AG08396 (cell line): ENCODE measurements around the gene LDLRAD4.

ENCODE experiments used
- DNase-seq: peaks from one replicate; pipeline ENCODE4 v3.0.0; 2012; ENCODE audit warnings: low spot score, mixed read lengths

The LDLRAD4 gene

GRCh38 chr18:13430663-13431062 lies 212.1 kb downstream of the LDLRAD4 start:
- DNase-seq: no peak

- no peak for DNase-seq
These were observed 213.3 kb downstream of the LDLRAD4 start for GRCh38 chr18:13431886-13432285.

DNA sequence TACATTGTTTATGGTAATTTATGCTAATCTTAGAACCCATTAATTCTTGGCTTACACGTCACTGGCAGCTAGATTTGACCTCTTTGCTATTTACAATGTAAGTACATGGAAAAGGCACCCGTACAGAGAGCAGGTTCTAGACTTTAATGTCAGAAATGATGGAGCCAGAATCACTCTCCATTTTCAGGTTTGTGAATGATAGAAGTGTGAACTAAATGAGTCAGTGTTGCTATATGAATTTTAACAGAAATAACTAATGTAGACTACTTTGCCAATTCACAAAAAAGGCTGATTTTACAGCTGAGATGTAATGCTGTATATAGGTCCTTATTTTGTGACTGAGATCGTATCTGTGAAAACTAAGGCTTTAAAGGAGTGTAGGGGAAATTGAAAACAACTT lies 214.6 kb downstream of the LDLRAD4 start:
- no peak for DNase-seq

DNA sequence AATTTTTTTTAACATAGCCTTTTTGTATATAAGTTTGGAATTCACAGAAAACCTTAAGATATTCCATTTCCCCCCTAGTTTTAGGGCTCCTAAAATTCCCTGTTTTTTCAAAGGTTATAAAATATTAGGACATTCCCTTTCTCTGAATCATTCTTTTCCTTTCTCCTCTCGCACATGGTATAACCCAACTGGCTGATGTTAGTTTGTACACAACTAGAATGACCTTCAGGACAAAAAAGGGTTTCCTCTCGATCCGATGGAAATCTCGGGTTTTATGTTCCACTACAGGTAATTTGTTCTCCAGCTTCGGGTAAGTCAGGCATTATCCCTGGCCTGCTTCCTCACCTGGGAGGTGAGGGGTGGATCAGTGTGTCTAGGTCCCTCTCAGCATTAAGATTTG lies 215.1 kb downstream of the LDLRAD4 start:
- DNase-seq: no peak

GRCh38 chr18:13434854-13435253 lies 216.3 kb downstream of the LDLRAD4 start:
- no peak for DNase-seq

- no peak for DNase-seq
These were observed 217.2 kb downstream of the LDLRAD4 start for GRCh38 chr18:13435586-13436333.

- no peak for DNase-seq
These were observed 218.0 kb downstream of the LDLRAD4 start for GRCh38 chr18:13436576-13436975.

DNA sequence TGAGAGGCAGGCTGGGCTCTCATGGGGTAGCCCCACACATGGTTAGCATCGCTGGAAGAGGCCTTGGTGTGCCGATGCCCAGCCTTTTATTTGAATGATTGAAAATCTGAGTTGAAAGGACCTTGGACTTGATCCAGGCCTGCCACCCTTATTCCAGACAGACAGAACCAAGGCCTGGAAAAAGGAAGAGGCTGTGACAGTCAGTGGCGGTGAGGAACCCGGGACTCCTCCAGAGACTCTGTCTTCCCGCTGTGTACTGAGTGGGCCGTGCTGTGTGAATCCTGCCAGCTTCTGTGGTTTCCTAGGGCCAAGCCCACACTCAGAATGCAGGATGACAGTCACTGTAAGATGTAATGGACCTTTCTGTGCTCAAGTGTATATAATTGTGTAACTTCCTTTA lies 218.5 kb downstream of the LDLRAD4 start:
- no peak for DNase-seq

- DNase-seq: no peak
These were observed 219.4 kb downstream of the LDLRAD4 start for GRCh38 chr18:13437796-13438506.

DNA sequence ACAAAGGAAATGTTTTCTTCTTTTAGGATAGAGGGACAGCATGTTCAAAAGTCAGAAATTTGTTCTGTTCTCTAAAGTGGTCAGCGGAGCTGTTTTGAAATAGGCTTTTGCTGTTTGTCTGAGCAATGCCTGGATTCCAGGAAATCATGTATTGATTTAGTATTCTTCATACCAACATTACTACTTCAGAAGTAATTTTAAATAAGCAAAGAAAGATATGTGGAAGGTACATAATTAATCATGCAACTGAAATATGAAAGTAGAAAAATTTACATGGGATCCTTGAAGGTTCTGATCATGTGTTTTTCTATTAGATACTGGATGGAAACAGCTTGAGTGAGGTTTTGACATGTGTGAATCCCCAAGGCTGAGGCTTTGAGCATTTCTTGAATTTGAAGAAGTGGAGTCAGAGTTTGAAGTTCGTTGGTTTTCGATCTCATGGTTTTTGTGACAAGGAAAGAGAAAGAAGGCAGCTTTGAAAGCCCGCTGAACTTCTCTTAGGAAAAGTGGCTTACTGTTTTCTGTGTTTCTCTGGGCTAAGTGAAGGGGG lies 220.0 kb downstream of the LDLRAD4 start:
- DNase-seq: no peak

DNA sequence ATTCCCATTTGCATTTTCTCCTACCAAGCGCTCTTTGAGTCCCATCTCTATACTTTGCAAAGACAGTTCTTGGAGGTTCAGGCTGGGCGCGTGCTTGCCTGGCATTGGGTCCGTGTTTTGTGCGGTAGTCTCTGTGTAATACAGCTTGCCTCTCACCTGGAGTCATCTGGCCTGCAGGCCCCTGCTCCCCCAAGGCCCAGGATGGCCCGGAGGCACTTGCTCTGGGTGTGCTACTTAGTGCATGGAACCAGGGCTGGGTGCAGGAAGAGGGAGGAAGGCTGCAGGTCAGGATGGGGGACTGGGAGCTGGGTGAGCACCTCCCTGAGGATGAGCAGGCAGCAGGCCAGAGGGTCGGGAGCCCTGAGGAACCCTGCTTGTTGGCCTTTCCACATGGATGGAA lies 220.9 kb downstream of the LDLRAD4 start:
- no peak for DNase-seq

GRCh38 chr18:13440277-13441248 lies 222.0 kb downstream of the LDLRAD4 start:
- DNase-seq: no peak

DNA sequence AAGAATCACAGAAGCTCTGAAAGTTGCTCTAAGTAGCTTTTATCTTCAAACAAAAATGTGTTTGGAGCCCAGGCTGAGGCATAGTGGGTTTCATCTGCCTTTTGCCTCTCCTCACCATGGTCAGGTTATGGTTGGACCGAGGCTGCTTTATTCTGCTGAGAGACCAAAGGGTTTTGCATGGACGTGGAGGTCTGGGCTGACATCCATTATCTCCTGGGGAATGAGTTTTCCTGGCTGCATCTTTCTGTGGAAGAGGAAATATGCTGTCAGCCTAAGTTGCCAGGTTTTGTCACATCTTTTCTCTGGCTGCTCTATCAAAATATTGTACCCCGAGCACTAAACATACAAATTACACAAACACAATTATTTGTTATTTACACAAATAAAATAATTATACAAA lies 223.2 kb downstream of the LDLRAD4 start:
- no peak for DNase-seq

DNA sequence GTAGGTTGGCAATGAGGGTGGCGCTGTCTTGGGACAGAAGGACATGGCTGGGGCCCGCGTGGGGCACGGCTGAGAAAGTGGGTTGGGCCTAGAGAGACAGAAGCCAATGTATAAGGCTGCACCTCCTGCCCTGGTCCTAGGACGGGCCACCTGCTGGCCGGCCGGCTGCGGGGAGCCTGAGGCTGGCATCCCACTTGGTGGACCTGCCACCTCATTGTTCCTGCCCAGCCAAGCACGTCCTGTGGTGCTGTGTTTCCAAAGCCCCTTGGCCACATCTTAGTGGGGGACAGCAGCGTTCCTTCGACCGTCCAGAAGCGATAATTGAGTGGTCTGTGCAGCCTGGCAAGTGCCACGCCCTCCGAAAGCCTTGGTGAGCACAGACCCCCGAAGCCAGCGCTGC lies 223.9 kb downstream of the LDLRAD4 start:
- DNase-seq: no peak

DNA sequence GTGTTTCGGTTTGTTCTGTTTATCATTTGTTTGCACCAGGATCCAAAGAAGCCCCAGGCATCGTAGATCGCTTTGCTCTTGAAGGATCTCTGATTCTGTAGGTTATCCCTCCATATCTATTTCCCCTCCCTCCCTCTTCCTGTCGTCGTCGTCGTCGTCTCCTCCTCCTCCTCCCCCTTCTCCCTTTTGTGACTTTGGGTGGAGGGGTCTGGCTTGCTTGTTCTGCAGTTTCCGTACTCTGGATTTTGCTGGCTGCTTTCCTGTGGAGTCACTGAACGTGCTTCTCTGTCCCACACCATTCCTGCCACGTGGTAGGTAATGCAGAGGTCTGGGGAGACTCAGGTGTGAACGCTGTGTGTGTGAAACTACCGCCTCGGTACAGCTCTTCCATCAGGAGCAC lies 225.0 kb downstream of the LDLRAD4 start:
- DNase-seq: no peak

DNA sequence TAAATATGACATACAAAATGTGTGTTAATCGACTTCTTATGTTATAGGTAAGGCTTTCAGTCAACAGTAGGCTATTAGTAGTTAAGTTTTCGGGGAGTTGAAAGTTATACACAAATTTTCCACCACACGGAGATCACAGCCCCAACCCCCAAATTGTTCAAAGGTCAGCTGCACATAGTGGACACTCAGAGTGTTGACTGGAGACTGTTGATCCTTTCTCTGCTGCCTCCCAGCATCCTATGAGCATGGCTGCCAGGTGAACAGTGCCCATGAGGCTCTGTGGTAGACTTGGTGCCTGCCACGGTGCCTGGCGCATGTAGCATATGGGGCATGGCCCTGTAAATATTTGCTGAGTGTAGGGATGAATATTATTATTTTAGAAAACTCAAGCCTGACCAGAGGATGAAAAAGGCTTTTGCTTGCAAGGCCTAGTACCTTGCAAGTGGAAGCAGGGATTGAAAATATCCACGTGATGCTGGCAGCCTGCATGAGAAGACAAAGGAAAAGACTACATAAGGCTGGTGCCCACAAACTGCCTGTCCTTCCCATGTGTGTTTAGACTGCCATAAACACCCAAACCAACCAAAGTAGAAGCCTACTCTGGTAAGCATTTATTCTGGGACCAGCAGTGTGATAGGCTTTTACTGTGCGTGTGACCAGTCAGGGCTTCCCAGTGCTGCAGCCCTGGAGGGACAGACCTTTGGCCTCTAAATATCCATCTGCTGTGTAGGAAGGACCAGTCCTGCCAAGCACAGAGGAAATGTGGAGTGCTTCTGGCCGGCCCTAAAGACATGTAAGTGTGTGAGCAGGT lies 226.1 kb downstream of the LDLRAD4 start:
- DNase-seq: no peak

- no peak for DNase-seq
These were observed 226.8 kb downstream of the LDLRAD4 start for GRCh38 chr18:13445241-13445897.

- DNase-seq: no peak
These were observed 227.5 kb downstream of the LDLRAD4 start for GRCh38 chr18:13446024-13446423.

DNA sequence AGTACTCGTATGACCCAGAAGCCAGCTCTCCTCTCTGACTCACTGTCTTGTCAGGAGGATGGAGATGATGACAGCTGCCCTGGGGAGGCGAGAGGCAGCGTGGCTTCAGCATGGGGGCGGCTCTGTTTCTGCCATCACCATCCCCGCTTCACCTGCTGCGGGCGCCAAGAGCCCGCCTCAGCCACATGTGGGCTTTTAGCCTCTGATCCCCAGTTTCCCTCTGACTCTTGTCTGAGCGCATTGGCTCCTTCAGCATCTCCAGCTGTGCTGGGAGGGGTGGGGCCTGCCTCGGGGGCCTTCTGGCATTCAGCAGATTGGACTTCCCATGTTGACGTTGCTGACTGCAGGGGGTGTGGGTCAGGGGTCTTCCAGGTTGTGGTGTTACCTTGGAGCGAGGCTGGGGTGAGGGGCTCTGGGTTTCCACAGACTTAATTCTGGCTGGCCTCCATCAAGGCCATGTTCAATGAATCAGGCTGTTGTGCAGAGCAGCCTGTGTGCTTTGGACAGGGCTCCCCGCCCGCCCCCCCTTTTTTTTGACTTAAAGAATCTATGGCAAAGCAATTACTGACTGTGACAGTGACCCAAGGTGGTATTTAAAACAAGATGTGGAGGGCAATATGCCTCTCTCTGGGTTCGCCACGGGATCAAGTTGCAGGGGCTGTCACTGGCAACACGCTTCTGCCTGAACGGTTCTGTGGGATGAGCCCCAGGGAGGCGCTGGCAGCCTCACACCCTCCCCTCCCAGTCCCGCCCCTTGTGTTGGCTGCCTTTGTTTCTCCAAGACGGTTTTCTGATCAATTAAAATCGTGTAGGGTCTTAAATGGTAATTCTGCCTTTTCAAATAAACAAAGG lies 228.3 kb downstream of the LDLRAD4 start:
- DNase-seq: no peak
